Forelimb muscle (tissue), 1 donor: Measurements from ENCODE around the gene DEFB110. TPM values are rescaled to one million over a fixed set of nuclear protein-coding genes. Genes with fewer than 3 reads are reported as not detected.

Experiments
- polyA plus RNA-seq: library from polyadenylated mRNA; unstranded; fragments of 120-200 nt; gene quantifications from one replicate; pipeline ENCODE4 v1.2.1, GENCODE V29; 2013; ENCODE audit not compliant: insufficient read length

Gene DEFB110
- polyA plus RNA-seq, 1 donor = not detected

Other genes with a start within 250 kb of the DEFB110 start
- gene PGK2, start 234.7 kb downstream of the DEFB110 start, polyA plus RNA-seq = not detected
- gene CRISP1, start 155.5 kb downstream of the DEFB110 start, polyA plus RNA-seq = not detected
- gene DEFB114, start 57.8 kb downstream of the DEFB110 start, polyA plus RNA-seq = not detected
- gene DEFB113, start 52.4 kb downstream of the DEFB110 start, polyA plus RNA-seq = not detected
- gene DEFB112, start 27.9 kb upstream of the DEFB110 start, polyA plus RNA-seq = not detected